GM12878 (cell line): ENCODE measurements around the gene LCORL. TPM values are rescaled to one million over a fixed set of nuclear protein-coding genes. Genes with fewer than 3 reads are reported as not detected.
A peak's percentile ranks its signal among the peaks of the same experiment; 100 is the strongest.

Experiments used
- ATAC-seq: fragments of 200-7000 bp; cut with Tn5 transposase; 3 replicates; pipeline ENCODE4 v1.9.1; 2020; ENCODE audit warnings: mild to moderate bottlenecking, moderate library complexity
- BruUV-seq: library from RNA; stranded (reverse); fragments of 400-500 nt; replicated peaks from 2 replicates; lab custom pipeline; 2021; lab: Mats Ljungman, UMichigan
- CTCF ChIA-PET: fragments of 300-600 bp; sonication (Branson Sonifier 250); formaldehyde crosslinking; extraction: SDS; loops from one replicate; lab custom pipeline; 2021; ENCODE audit warnings: inconsistent platforms; lab: Yijun Ruan, JAX
- POLR2A ChIA-PET: fragments of 350-600 bp; formaldehyde crosslinking; extraction: SDS; loops from one replicate; lab custom pipeline; 2021; ENCODE audit warnings: inconsistent platforms; lab: Charles Lee
- RAD21 ChIA-PET: fragments of 300-600 bp; sonication (Branson Sonifier 250); formaldehyde crosslinking; loops from one replicate; lab custom pipeline; 2023; ENCODE audit warnings: antibody characterized with exemption; ENCODE audit not compliant: unreplicated experiment; lab: Charles Lee
- SMC1A ChIA-PET: fragments of 300-600 bp; sonication (Branson Sonifier 250); formaldehyde crosslinking; loops from one replicate; lab custom pipeline; 2023; ENCODE audit not compliant: unreplicated experiment, uncharacterized antibody; lab: Charles Lee
- DNase-seq: peaks from one replicate; pipeline ENCODE4 v3.0.0-alpha.2; 2011; ENCODE audit warnings: low read depth, low spot score
- FAIRE-seq: peaks from 3 replicates; lab custom pipeline; 2011; peaks lifted over from hg19 to GRCh38; lab: Jason Lieb, UNC
- H2AFZ ChIP-seq: 2 replicates; pipeline ENCODE4 v1.6.0; 2011; ENCODE audit warnings: low read depth, low read length, control low read depth; ENCODE audit not compliant: control insufficient read depth
- H3K27ac ChIP-seq: 2 replicates; pipeline ENCODE4 v1.5.1; 2011; ENCODE audit warnings: control low read depth; ENCODE audit not compliant: control insufficient read depth, insufficient read depth
- H3K27me3 ChIP-seq, 2 experiments: replicated peaks in 1 of 2; 2 replicates each; pipeline versions ENCODE4 v1.6.0 to v1.6.1; 2011; ENCODE audit warnings: low read length in 1 of 2; ENCODE audit not compliant: control insufficient read depth in 2 of 2, insufficient read depth in 2 of 2
- H3K36me3 ChIP-seq, 2 experiments: 2 replicates each; pipeline ENCODE4 v1.5.1; 2011; ENCODE audit warnings: low read length in 1 of 2; ENCODE audit not compliant: control insufficient read depth in 2 of 2, insufficient read depth in 2 of 2
- H3K4me1 ChIP-seq: 2 replicates; pipeline ENCODE4 v1.6.1; 2011; ENCODE audit warnings: mild to moderate bottlenecking, low read length, moderate library complexity, mixed read lengths; ENCODE audit not compliant: control insufficient read depth, insufficient read depth
- H3K4me2 ChIP-seq: 2 replicates; pipeline ENCODE4 v1.6.0; 2011; ENCODE audit warnings: control low read depth; ENCODE audit not compliant: control insufficient read depth, insufficient read depth
- H3K4me3 ChIP-seq: fragments of 200-600 bp; sonication (generic); 2 replicates; pipeline ENCODE4 v1.5.1; 2016
- H3K79me2 ChIP-seq: 2 replicates; pipeline ENCODE4 v1.6.0; 2011; ENCODE audit warnings: low read length; ENCODE audit not compliant: control insufficient read depth, insufficient read depth
- H3K9ac ChIP-seq: 2 replicates; pipeline ENCODE4 v1.8.0; 2011; ENCODE audit warnings: low read length, control low read depth, mixed read lengths; ENCODE audit not compliant: control insufficient read depth, insufficient read depth
- H3K9me3 ChIP-seq: replicated peaks from 3 replicates; pipeline ENCODE4 v1.5.1; 2011; ENCODE audit warnings: mild to moderate bottlenecking, low read length; ENCODE audit not compliant: control insufficient read depth, insufficient read depth
- H4K20me1 ChIP-seq: 2 replicates; pipeline ENCODE4 v1.6.0; 2011; ENCODE audit not compliant: control insufficient read depth, insufficient read depth
- BMI1 ChIP-seq: fragments of 450-650 bp; IDR thresholded peaks from 2 replicates; pipeline ENCODE4 v1.6.1; 2016; ENCODE audit warnings: mild to moderate bottlenecking, moderate library complexity, borderline replicate concordance
- E2F4 ChIP-seq: IDR thresholded peaks from 2 replicates; pipeline ENCODE4 v1.6.1; 2012; ENCODE audit warnings: low read depth, low read length, improper control_type of control experiment
- GABPA ChIP-seq: IDR thresholded peaks from 2 replicates; pipeline ENCODE4 v1.6.1; 2014; ENCODE audit warnings: antibody characterized with exemption, low read depth, mild to moderate bottlenecking, inconsistent platforms
- KDM1A ChIP-seq: fragments of 200-600 bp; sonication (generic); IDR thresholded peaks from 2 replicates; pipeline ENCODE4 v1.6.1; 2016; ENCODE audit warnings: borderline replicate concordance
- MTA3 ChIP-seq: IDR thresholded peaks from 2 replicates; pipeline ENCODE4 v1.6.1; 2012; ENCODE audit warnings: low read length, inconsistent platforms, borderline replicate concordance
- NRF1 ChIP-seq: conservative IDR thresholded peaks from 2 replicates; pipeline ENCODE4 v1.6.1; 2011; ENCODE audit warnings: mild to moderate bottlenecking, low read depth, low read length, improper control_type of control experiment
- RCOR1 ChIP-seq: conservative IDR thresholded peaks from 2 replicates; pipeline ENCODE4 v1.6.1; 2012; ENCODE audit warnings: low read depth, low read length, improper control_type of control experiment
- RUNX3 ChIP-seq: IDR thresholded peaks from 2 replicates; pipeline ENCODE4 v1.6.1; 2012; ENCODE audit warnings: low read length, inconsistent platforms
- SIN3A ChIP-seq: IDR thresholded peaks from 2 replicates; pipeline ENCODE4 v1.6.1; 2012; ENCODE audit warnings: low read depth, low read length, improper control_type of control experiment
- YY1 ChIP-seq: IDR thresholded peaks from 2 replicates; pipeline ENCODE4 v1.6.1; 2011; ENCODE audit warnings: low read depth, mild to moderate bottlenecking, low read length
- ZNF687 ChIP-seq: fragments of 450-650 bp; IDR thresholded peaks from 2 replicates; pipeline ENCODE4 v1.6.1; 2017; ENCODE audit warnings: mild to moderate bottlenecking, moderate library complexity
- WGBS: methylation state at CpG from one replicate; pipeline ENCODE4 v1.1.6; 2016; ENCODE audit warnings: low lambda C conversion rate; ENCODE audit not compliant: insufficient replicate concordance, insufficient coverage; ENCODE audit errors: missing lambda C conversion rate; 5-methylcytosine and 5-hydroxymethylcytosine counted together
- in situ Hi-C: fragments of 300-500 bp; cut with MboI; formaldehyde crosslinking; loops from 9 replicates; pipeline ENCODE4 v1.14.3; 2018; ENCODE audit warnings: mixed read lengths
- intact Hi-C: fragments of 100-400 bp; cut with micrococcal nuclease; formaldehyde crosslinking; loops from one replicate; pipeline ENCODE4 v1.14.2; 2022; ENCODE audit not compliant: unreplicated experiment
- polyA plus RNA-seq, 11 experiments: library from polyadenylated mRNA; depleted of rRNA in 4 of 11; unstranded in 6 of 11; stranded (reverse) in 5 of 11; fragments of >200 nt; fragmentation: Nextera tagmentation in 4 of 11; fragmentation: Illumina TruSeq in 1 of 11; extraction: Ambion mirVana in 4 of 11; extraction: Trizol in 1 of 11; gene quantifications; 1 replicate in 1 of 11; 2 replicates in 10 of 11; pipeline versions ENCODE4 v1.2.1 to v1.2.3, GENCODE V29; 2011 to 2016; ENCODE audit warnings: inconsistent platforms in 2 of 11, missing spikeins in 2 of 11, low read depth in 1 of 11
- total RNA-seq, 4 experiments: library from RNA; depleted of rRNA in 3 of 4; stranded (reverse); fragments of >200 nt in 3 of 4; fragmentation: Illumina TruSeq in 1 of 4; extraction: Trizol in 1 of 4; gene quantifications; 2 replicates each; pipeline versions ENCODE4 v1.2.1 to v1.2.3, GENCODE V29; 2013 to 2021
- TF ChIP-seq, protein P1 (sequence below): IDR thresholded peaks from 2 replicates; pipeline ENCODE4 v1.6.1; 2011; ENCODE audit warnings: low read depth, mild to moderate bottlenecking, low read length, moderate library complexity, borderline replicate concordance; ENCODE audit errors: extremely low read depth

The LCORL gene
- total and polyA plus RNA-seq, 10 of the 15 experiments (the other 5 are each of a cell fraction or from before 2014, with no cell fraction given) = 2.2 to 9.8 (median 5.9) TPM

GRCh38 chr4:17810260-17811077, 211.1 kb downstream of the LCORL start, which contains the start of the genes DCAF16 and NCAPG:
Gene DCAF16, minus strand, starts transcription at chr4:17810757. Its CDS starts 6,616 bp downstream, at chr4:17804141.
Gene NCAPG, plus strand, starts transcription at chr4:17810979. Its CDS starts 99 bp downstream, at chr4:17811078.
- CTCF ChIA-PET = interaction anchor here (0.6 to 7.1 kb wide), 13 partner anchors 10 to 783 kb away, joined by 3 to 93 read pairs (median 4); no protein-coding TSS in a partner anchor
- TSS peak; percentile 78 for BruUV-seq
- TF ChIP-seq MTA3 (no peak), GABPA (peak; percentile 85), YY1 (0 out of 2 replicates have a peak, but pooled peaks have one; percentile 2), RUNX3 (peak; percentile 6; the same call in 1 of the 2 replicates), BMI1 (no peak), NRF1 (peak; percentile 60), KDM1A (no peak), RCOR1 (peak; percentile 100), SIN3A (peak; percentile 99), ZNF687 (peak; percentile 85), E2F4 (peak; percentile 98)
- TF ChIP-seq, protein P1, sequence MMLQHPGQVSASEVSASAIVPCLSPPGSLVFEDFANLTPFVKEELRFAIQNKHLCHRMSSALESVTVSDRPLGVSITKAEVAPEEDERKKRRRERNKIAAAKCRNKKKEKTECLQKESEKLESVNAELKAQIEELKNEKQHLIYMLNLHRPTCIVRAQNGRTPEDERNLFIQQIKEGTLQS = no peak

More at GRCh38 chr4:17810260-17811077, 211.1 kb downstream of the LCORL start, which contains the start of the genes DCAF16 and NCAPG:
- Histone ChIP-seq H3K27me3 (no peaks in the 10 kb centered on the region; a peak in 1 of 4 replicates), H3K4me2 (peak within 1 kb of the TSS; percentile 85), H3K27ac (peak within 1 kb of the TSS; percentile 90), H3K36me3 (no peaks in the 10 kb centered on the region; a peak in 1 of 4 replicates), H3K79me2 (peaks cover 98% of the 10 kb centered on the region), H4K20me1 (peaks cover 4% of the 10 kb centered on the region; the same call in 1 of the 2 replicates), H3K4me1 (peaks cover 8% of the 10 kb centered on the region), H2AFZ (peak within 1 kb of the TSS; percentile 83), H3K4me3 (peak within 1 kb of the TSS; percentile 90), H3K9ac (peak within 1 kb of the TSS; percentile 88), H3K9me3 (no peaks in the 10 kb centered on the region)
- FAIRE-seq (peak; percentile 84), DNase-seq (peak; percentile 98), ATAC-seq (peak; percentile 88)
- ChIA-PET RAD21 (interaction anchor here (1.0 to 6.8 kb wide), 9 partner anchors 9 to 262 kb away, joined by 3 to 63 read pairs (median 4); partner anchors contain the start of genes LAP3, LCORL and MED28), POLR2A (interaction anchor here (0.8 to 2.6 kb wide), 8 partner anchors 11 to 262 kb away, joined by 3 to 12 read pairs (median 5); partner anchors contain the start of genes LAP3 and MED28), SMC1A (interaction anchor here (1.0 to 7.6 kb wide), 5 partner anchors 47 to 263 kb away, joined by 3 to 68 read pairs (median 4); partner anchors contain the start of genes LCORL and MED28)
- in situ Hi-C loops = loop anchor here (10.0 kb wide), 1 partner anchor 214 kb away; the partner anchor contains the start of gene LCORL
- intact Hi-C loops = loop anchor here (1.0 to 10.0 kb wide), 4 partner anchors 196 to 394 kb away; partner anchors contain the start of genes LAP3, LCORL and MED28
- under 1% methylated on average over 67 of the region's 69 CpGs for WGBS
